C4-2B (cell line): ENCODE data around the gene ERVK3-1.

Experiments
- CTCF ChIP-seq: fragments of 450-650 bp; conservative IDR thresholded peaks from 2 replicates; pipeline ENCODE4 v1.5.1; 2017; ENCODE audit warnings: mild to moderate bottlenecking
- ZFX ChIP-seq: fragments of 450-650 bp; IDR thresholded peaks from 2 replicates; pipeline ENCODE4 v1.6.1; 2017

DNA sequence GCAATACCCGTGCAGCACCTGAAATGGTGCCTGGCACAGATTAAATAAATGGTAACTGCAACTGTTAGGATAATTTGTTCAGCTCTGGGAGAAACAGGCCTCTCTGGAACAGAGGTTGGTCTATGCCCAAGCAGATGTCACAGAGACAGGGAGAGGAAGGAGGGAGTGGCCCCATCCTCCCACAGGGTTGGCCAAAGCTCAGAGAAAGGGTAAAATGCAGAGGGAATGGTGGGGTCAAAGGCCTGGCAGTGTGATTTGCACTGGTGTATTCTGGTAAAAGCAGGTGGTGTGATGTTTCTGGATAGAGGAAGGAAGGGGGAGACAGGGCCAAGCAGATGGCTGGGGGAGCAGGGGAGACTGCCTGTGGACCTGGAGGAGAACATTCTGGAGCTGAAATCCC lies 31.0 kb downstream of the ERVK3-1 start:
- TF ChIP-seq CTCF, result no peak
- TF ChIP-seq ZFX, result no peak
